22Rv1 (cell line): Measurements from ENCODE around the gene SRRM1.

Experiments
- CTCF ChIP-seq: fragments of 450-650 bp; IDR thresholded peaks from 2 replicates; pipeline ENCODE4 v1.5.1; 2017; ENCODE audit warnings: mild to moderate bottlenecking
- ZFX ChIP-seq: fragments of 450-650 bp; IDR thresholded peaks from 2 replicates; pipeline ENCODE4 v1.6.1; 2017; ENCODE audit warnings: antibody characterized with exemption, borderline replicate concordance

- TF ChIP-seq CTCF (no peak), ZFX (no peak)
These were observed 1.4 kb upstream of the SRRM1 start for GRCh38 chr1:24641646-24642151.
